A549 treated with dexamethasone at 1 μM for 4 hours (cell line): ENCODE measurements around the gene GLI3. TPM values are rescaled to one million over a fixed set of nuclear protein-coding genes. Genes with fewer than 3 reads are reported as not detected.

Experiments used
- total RNA-seq: library from RNA; stranded (reverse); fragments of 200-300 nt; extraction: Qiagen RNA extraction; gene quantifications from 5 replicates; pipeline ENCODE4 v1.2.3, GENCODE V29; 2022

The GLI3 gene
- total RNA-seq: 0.05 to 0.45 TPM (median 0.19 TPM) in 5 replicates

DNA sequence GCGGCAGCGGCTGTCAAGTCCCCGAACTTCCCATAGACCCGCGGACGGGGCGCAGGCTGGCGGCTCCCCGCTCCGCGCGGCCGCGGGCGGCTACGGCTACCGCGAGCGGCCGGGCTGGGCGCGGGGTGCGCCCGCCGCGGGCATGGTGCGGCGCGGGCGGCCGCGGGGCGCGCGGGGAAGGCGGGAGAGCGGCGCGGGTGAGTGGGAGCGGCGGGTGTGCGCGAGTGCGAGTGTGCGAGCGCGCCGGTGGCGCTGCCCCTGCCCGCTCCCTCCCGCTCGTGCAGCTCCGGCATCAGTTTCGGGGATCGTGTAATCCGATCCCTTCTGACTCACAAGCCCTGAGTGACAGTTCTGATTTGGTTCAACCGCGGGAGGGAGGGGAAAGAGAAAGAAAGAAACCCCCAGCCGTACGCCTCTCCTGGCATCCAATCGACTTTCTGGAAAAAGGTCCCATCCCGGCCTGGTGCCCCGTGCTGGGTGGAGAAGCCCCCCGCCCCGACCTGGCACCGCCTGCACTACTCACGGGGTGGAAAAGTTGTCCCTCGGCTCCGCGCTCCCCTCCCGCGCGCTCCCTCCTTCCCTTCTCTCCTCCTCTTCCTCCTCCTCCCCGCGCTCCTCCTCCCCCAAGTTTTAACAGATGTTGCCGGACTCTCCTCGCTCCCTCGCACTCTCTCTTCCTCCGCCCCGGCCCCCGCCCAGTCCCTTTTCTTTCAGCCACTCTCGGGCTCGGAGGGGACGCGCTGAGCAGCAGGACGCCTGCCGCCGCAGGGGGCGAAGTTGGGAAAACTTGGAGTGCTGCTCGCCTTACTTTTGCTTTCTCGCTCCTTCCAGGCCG lies at the start of gene GLI3:
Gene GLI3, minus strand, starts transcription at position 234 of the 835 bp plus-strand sequence. CDS start 13,956 bp downstream, outside the sequence.

